Osteocyte (in vitro differentiated cells): ENCODE data around the gene UGT1A7. TPM values are rescaled to one million over a fixed set of nuclear protein-coding genes. Genes with fewer than 3 reads are reported as not detected.
"Not testable (repeated sequence)": the region's sequence is repeated elsewhere in the genome, so short reads cannot be mapped to it uniquely, and the experiment has no call there.

Source experiments
- DNase-seq: peaks from one replicate; pipeline ENCODE4 v3.0.0; 2021; ENCODE audit warnings: mixed read lengths; ENCODE audit not compliant: unreplicated experiment; ENCODE audit errors: extremely low spot score
- H3K27ac Mint-ChIP-seq: one replicate; pipeline ENCODE4 v1.8.0; 2021; ENCODE audit warnings: mild to moderate bottlenecking, mixed read lengths; ENCODE audit not compliant: unreplicated experiment
- H3K27me3 Mint-ChIP-seq: one replicate; pipeline ENCODE4 v1.8.0; 2021; ENCODE audit warnings: mixed read lengths; ENCODE audit not compliant: unreplicated experiment
- H3K36me3 Mint-ChIP-seq: one replicate; pipeline ENCODE4 v1.8.0; 2021; ENCODE audit warnings: mixed read lengths; ENCODE audit not compliant: unreplicated experiment
- H3K4me1 Mint-ChIP-seq: one replicate; pipeline ENCODE4 v1.8.0; 2021; ENCODE audit warnings: mixed read lengths; ENCODE audit not compliant: unreplicated experiment
- H3K4me3 Mint-ChIP-seq: one replicate; pipeline ENCODE4 v1.8.0; 2021; ENCODE audit warnings: mild to moderate bottlenecking, moderate library complexity, mixed read lengths; ENCODE audit not compliant: unreplicated experiment
- H3K9me3 Mint-ChIP-seq: one replicate; pipeline ENCODE4 v1.8.0; 2021; ENCODE audit warnings: mixed read lengths; ENCODE audit not compliant: unreplicated experiment
- CTCF ChIP-seq: fragments of 200-600 bp; sonication (generic); IDR thresholded peaks from 2 replicates; pipeline ENCODE4 v1.5.0; 2021; ENCODE audit warnings: antibody characterized with exemption, mild to moderate bottlenecking, moderate library complexity
- total RNA-seq: library from RNA; stranded (reverse); gene quantifications from 2 replicates; pipeline ENCODE4 v1.2.1, GENCODE V29; 2021

Gene UGT1A7
- total RNA-seq, 1 donor from 2014 or later, result not detected

DNA sequence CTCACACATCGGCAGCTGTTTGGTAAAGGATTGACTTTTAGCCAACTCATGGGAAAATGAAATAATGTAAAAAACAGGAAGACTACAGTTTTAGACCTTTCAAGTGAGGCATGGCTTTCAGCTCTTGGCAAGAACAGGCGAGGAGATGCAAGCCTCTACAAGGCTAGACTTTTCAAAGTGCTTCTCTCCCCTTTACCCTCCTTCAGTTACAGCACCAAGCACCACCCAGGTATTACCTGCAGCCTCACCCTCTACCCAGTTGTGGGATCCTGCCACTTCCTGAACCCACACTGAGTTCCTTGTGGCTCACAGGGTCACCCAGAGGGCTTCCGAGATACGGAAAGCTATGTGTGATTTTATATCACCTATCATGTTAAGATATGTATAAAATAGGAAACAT lies 30.7 kb upstream of the UGT1A7 start:
- H3K36me3 Mint-ChIP-seq, result peaks cover 4% of the 10 kb centered on the region
- DNase-seq, result no peak
- H3K9me3 Mint-ChIP-seq, result peaks cover 16% of the 10 kb centered on the region
- H3K27ac Mint-ChIP-seq, result no peak overlapping the region
- H3K4me3 Mint-ChIP-seq, result no peak overlapping the region
- H3K4me1 Mint-ChIP-seq, result no peaks in the 10 kb centered on the region
- peaks cover 48% of the 10 kb centered on the region for H3K27me3 Mint-ChIP-seq
- no peak for TF ChIP-seq CTCF

DNA sequence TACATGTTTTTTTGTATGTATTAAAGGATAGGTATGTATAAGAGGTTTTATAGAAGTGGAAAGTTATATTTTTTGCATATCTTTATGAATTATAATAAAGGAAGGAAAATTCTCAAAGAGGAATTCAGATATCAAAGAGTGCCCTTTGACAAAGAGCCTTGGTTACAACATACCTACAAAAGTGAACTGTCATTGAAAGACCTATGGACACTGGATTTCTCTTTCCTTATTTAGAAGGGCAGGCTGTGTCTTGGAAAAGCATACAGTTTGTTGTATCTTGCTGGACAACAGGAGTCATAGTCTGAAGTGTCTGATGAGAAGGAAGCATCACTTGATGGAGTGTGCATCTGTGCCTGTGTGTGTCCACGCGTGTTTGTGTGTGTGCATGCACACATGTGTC lies 30.3 kb upstream of the UGT1A7 start:
- H3K4me3 Mint-ChIP-seq, result no peak overlapping the region
- peaks cover 47% of the 10 kb centered on the region for H3K27me3 Mint-ChIP-seq
- H3K9me3 Mint-ChIP-seq, result peaks cover 14% of the 10 kb centered on the region
- no peaks in the 10 kb centered on the region for H3K4me1 Mint-ChIP-seq
- DNase-seq, result no peak
- peaks cover 2% of the 10 kb centered on the region for H3K36me3 Mint-ChIP-seq
- H3K27ac Mint-ChIP-seq, result no peak overlapping the region
- TF ChIP-seq CTCF, result no peak

GRCh38 chr2:233654501-233654900 lies 27.2 kb upstream of the UGT1A7 start:
- no peaks in the 10 kb centered on the region for H3K9me3 Mint-ChIP-seq
- TF ChIP-seq CTCF, result no peak
- no peak for DNase-seq
- H3K4me1 Mint-ChIP-seq, result no peaks in the 10 kb centered on the region
- no peaks in the 10 kb centered on the region for H3K36me3 Mint-ChIP-seq
- H3K27me3 Mint-ChIP-seq, result peaks cover 55% of the 10 kb centered on the region
- H3K4me3 Mint-ChIP-seq, result no peak overlapping the region
- no peak overlapping the region for H3K27ac Mint-ChIP-seq

DNA sequence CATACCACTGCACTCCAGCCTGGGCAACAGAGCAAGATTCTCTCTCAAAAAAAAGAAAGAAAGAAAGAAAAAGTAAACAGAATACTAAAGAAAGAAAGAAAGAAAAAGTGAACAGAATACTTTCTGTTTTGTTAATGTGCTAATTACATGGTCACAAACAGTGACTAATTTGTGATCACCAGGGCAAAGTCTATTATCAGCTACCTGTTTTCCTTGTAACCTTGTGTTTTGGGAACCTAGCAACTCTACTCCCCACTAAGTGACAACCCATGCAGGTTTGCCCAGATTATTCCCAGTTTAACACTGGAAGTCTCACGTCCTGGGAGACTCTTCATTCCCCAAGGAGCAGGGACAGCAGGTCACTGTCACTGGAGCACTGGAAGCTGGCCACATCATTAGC lies 26.7 kb upstream of the UGT1A7 start:
- H3K4me1 Mint-ChIP-seq, result no peaks in the 10 kb centered on the region
- no peak overlapping the region for H3K27ac Mint-ChIP-seq
- H3K4me3 Mint-ChIP-seq, result no peak overlapping the region
- TF ChIP-seq CTCF, result no peak
- DNase-seq, result no peak
- H3K36me3 Mint-ChIP-seq, result no peaks in the 10 kb centered on the region
- H3K9me3 Mint-ChIP-seq, result no peaks in the 10 kb centered on the region
- peaks cover 60% of the 10 kb centered on the region for H3K27me3 Mint-ChIP-seq

GRCh38 chr2:233655943-233656342 lies 25.8 kb upstream of the UGT1A7 start:
- H3K4me3 Mint-ChIP-seq, H3K9me3 Mint-ChIP-seq, H3K27ac Mint-ChIP-seq, DNase-seq, H3K36me3 Mint-ChIP-seq, H3K4me1 Mint-ChIP-seq: not testable (repeated sequence)
- peaks cover 60% of the 10 kb centered on the region for H3K27me3 Mint-ChIP-seq

- no peak for TF ChIP-seq CTCF
- Mint-ChIP-seq H3K9me3 (no peaks in the 10 kb centered on the region), H3K27me3 (peaks cover 57% of the 10 kb centered on the region), H3K4me1 (no peaks in the 10 kb centered on the region), H3K36me3 (no peaks in the 10 kb centered on the region), H3K4me3 (no peak overlapping the region), H3K27ac (no peak overlapping the region)
- no peak for DNase-seq
These were observed 25.3 kb upstream of the UGT1A7 start for GRCh38 chr2:233656443-233656842.
